ENCODE data around the gene HDAC2. TPM values are rescaled to one million over a fixed set of nuclear protein-coding genes. Genes with fewer than 3 reads are reported as not detected.

The HDAC2 gene
- total RNA-seq, 2 experiments from 2014 or later, result 29.9 to 40.8 TPM

DNA sequence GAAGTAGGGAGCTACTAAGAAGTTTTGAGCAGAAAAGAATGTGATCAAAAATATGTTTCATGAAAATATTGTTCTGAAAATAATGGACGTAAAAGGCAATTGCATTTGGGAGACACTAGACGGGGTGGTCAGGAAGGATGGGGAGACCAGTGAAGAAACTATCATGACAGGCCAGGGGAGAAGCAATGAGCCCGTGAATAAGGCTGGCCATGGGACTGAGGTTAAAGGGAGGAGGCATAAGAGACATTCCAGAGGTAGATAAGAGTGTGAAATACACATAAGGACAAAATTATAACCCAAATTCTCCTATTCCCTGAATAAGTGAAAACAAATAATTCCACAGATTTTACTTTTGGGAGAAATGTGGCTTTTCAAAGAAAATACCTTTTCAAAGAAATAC, 62.1 kb downstream of the HDAC2 start:
- H3K27ac Mint-ChIP-seq, result no peak overlapping the region
- POLR2A ChIA-PET, result no interaction called here

DNA sequence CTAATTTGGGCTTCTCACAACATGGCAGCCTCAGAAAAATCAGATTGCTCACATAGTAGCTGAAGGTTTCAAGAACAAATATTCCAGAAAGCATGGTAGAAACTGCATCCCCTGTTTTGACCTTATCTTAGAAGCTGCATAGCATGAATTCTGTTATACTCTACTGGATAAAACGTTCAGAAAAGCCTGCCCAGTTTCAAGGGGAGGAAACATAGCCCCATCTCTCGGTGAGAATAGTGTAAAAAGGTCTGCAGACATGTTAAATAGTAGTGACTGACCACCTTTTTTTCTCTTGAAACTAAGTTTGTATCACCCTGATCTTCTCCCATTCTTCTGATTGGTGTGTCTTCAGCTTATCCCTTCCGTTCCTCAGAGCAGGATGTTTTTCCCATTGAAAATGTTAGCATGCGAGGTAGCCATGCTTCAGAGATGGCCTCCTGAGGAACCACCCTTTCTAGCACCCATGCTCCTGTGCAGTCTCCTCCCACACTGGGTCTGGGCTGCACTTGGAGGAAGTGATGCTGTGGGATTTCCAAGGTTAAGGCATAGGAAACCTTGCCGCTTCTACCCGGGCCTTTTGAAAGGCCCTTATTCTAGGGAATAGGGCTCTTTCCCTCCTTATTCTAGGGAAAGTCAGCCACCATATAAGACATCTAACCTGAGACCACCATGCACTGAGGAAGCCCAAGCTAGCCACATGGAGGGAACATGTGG, 63.7 kb downstream of the HDAC2 start:
- Histone ChIP-seq H3K27ac (ENCODE audit: low read depth in 1 of 2, low read length in 2 of 2) (no peak overlapping the region), H3K27me3 (ENCODE audit: control insufficient read depth in 1 of 2, insufficient read depth in 2 of 2, low read length in 2 of 2) (no peaks in the 10 kb centered on the region), H3K9me3 (ENCODE audit: control insufficient read depth in 1 of 2, insufficient read depth in 1 of 2, low read length in 2 of 2) (no peaks in the 10 kb centered on the region), H3K4me1 (ENCODE audit: insufficient read depth, low read length) (no peaks in the 10 kb centered on the region), H3K36me3 (ENCODE audit: insufficient read depth, low read length) (no peaks in the 10 kb centered on the region), H3K4me3 (ENCODE audit: low read length) (no peak overlapping the region)
- DNase-seq, result no peak
- H3K27me3 Mint-ChIP-seq, result peaks cover 11% of the 10 kb centered on the region
- H3K4me3 Mint-ChIP-seq, result no peak overlapping the region
- no peak overlapping the region for H3K27ac Mint-ChIP-seq
- ATAC-seq (ENCODE audit: poor library complexity), result no peak
- POLR2A ChIA-PET, result no interaction called here
- H3K9me3 Mint-ChIP-seq, result no peaks in the 10 kb centered on the region
- intact Hi-C loops (cut with DNase I, micrococcal nuclease), result no loop called here
- H3K4me1 Mint-ChIP-seq (ENCODE audit: low read depth), result peaks cover 4% of the 10 kb centered on the region
- TF ChIP-seq, protein P1, sequence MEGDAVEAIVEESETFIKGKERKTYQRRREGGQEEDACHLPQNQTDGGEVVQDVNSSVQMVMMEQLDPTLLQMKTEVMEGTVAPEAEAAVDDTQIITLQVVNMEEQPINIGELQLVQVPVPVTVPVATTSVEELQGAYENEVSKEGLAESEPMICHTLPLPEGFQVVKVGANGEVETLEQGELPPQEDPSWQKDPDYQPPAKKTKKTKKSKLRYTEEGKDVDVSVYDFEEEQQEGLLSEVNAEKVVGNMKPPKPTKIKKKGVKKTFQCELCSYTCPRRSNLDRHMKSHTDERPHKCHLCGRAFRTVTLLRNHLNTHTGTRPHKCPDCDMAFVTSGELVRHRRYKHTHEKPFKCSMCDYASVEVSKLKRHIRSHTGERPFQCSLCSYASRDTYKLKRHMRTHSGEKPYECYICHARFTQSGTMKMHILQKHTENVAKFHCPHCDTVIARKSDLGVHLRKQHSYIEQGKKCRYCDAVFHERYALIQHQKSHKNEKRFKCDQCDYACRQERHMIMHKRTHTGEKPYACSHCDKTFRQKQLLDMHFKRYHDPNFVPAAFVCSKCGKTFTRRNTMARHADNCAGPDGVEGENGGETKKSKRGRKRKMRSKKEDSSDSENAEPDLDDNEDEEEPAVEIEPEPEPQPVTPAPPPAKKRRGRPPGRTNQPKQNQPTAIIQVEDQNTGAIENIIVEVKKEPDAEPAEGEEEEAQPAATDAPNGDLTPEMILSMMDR (IDR thresholded peaks at IDR 0.05), result no peak
- no peaks in the 10 kb centered on the region for H3K36me3 Mint-ChIP-seq (ENCODE audit: low read depth)
- CTCF ChIA-PET, result interaction anchor here (1.4 kb wide), 1 partner anchor 1727 kb away, joined by 3 read pairs; no protein-coding TSS in a partner anchor

More for the DNA sequence above, 62.1 kb downstream of the HDAC2 start:
- H3K27me3 Mint-ChIP-seq, result peaks cover 11% of the 10 kb centered on the region
- ATAC-seq (ENCODE audit: poor library complexity) (no peak), DNase-seq (no peak)
- H3K9me3 Mint-ChIP-seq, result no peaks in the 10 kb centered on the region
- Histone ChIP-seq H3K27me3 (ENCODE audit: control insufficient read depth in 1 of 2, insufficient read depth in 2 of 2, low read length in 2 of 2) (no peaks in the 10 kb centered on the region), H3K4me3 (ENCODE audit: low read length) (no peak overlapping the region), H3K9me3 (ENCODE audit: control insufficient read depth in 1 of 2, insufficient read depth in 1 of 2, low read length in 2 of 2) (no peaks in the 10 kb centered on the region), H3K36me3 (ENCODE audit: insufficient read depth, low read length) (no peaks in the 10 kb centered on the region), H3K27ac (ENCODE audit: low read depth in 1 of 2, low read length in 2 of 2) (no peak overlapping the region), H3K4me1 (ENCODE audit: insufficient read depth, low read length) (no peaks in the 10 kb centered on the region)
- CTCF ChIA-PET, result interaction anchor here (0.7 to 1.7 kb wide), 3 partner anchors 17 to 1729 kb away, joined by 3 to 6 read pairs (median 3); no protein-coding TSS in a partner anchor
- H3K36me3 Mint-ChIP-seq (ENCODE audit: low read depth), result no peaks in the 10 kb centered on the region
- no peak overlapping the region for H3K4me3 Mint-ChIP-seq
- intact Hi-C loops (cut with DNase I, micrococcal nuclease), result loop anchor here (1.0 to 2.0 kb wide), 2 partner anchors 1728 kb away; no protein-coding TSS in a partner anchor
- TF ChIP-seq, protein P1 (IDR thresholded peaks at IDR 0.05), result no peak
- H3K4me1 Mint-ChIP-seq (ENCODE audit: low read depth), result peaks cover 4% of the 10 kb centered on the region

DNA sequence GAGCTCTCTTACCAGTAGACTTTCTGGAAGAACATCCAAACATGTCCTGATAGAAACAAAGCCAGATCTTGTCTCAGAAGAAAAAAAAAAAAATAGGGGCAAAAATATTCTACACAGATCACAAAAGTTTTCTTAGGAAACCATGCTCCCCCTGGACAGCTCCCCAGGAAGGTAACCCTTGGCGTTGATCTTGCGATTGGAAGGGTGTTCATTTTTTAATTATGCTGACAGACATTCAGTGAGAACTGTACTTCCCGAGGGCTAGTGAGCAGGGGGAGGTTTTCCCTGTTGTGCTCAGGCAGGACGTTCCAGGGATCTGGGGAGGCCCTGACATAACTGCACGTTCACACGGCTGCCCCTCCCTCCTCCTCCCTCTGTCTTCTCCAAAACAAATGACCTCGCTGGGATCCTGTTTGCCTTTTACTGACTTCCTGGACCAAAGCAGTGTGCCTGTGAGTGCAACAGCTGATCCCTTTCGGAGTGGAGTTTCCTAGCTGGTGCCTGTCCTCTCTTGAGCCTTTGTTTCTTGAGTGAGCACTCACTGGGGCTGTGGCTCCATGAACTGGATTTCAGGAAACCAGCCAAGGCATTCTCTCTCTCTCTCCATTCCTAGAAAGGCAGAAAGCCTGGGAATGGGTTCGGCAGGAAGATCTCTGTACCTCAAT, 67.2 kb downstream of the HDAC2 start:
- H3K36me3 Mint-ChIP-seq (ENCODE audit: low read depth), result no peaks in the 10 kb centered on the region
- ChIA-PET CTCF (no interaction called here), POLR2A (no interaction called here)
- Histone ChIP-seq H3K9me3 (ENCODE audit: control insufficient read depth in 1 of 2, insufficient read depth in 1 of 2, low read length in 2 of 2) (no peaks in the 10 kb centered on the region), H3K27ac (ENCODE audit: low read depth in 1 of 2, low read length in 2 of 2) (no peak overlapping the region), H3K4me3 (ENCODE audit: low read length) (no peak overlapping the region), H3K27me3 (ENCODE audit: control insufficient read depth in 1 of 2, insufficient read depth in 2 of 2, low read length in 2 of 2) (no peaks in the 10 kb centered on the region), H3K36me3 (ENCODE audit: insufficient read depth, low read length) (no peaks in the 10 kb centered on the region), H3K4me1 (ENCODE audit: insufficient read depth, low read length) (no peaks in the 10 kb centered on the region)
- H3K9me3 Mint-ChIP-seq, result no peaks in the 10 kb centered on the region
- intact Hi-C loops (cut with DNase I, micrococcal nuclease), result no loop called here
- H3K4me1 Mint-ChIP-seq (ENCODE audit: low read depth), result no peaks in the 10 kb centered on the region
- DNase-seq (no peak), ATAC-seq (ENCODE audit: poor library complexity) (no peak)
- TF ChIP-seq, protein P1 (IDR thresholded peaks at IDR 0.05), result no peak
- H3K27me3 Mint-ChIP-seq, result peaks cover 5% of the 10 kb centered on the region
- H3K27ac Mint-ChIP-seq, result no peak overlapping the region
- no peak overlapping the region for H3K4me3 Mint-ChIP-seq

Data from CD4-positive, alpha-beta T cell (primary cell).